ENCODE results near the gene RPS29. TPM values are rescaled to one million over a fixed set of nuclear protein-coding genes. Genes with fewer than 3 reads are reported as not detected.
A peak's percentile ranks its signal among the peaks of the same experiment; 100 is the strongest.

Gene RPS29
- total and polyA plus RNA-seq, 2 of the 13 experiments (the other 11 are each of a cell fraction or from before 2014, with no cell fraction given): 4,303 to 8,215 TPM

GRCh38 chr14:49634547-49635334 lies 48.6 kb upstream of the RPS29 start, which contains the start of gene DNAAF2 (continued):
- TF ChIP-seq ZNF276 (CRISPR knock-in tag; IDR thresholded peaks at IDR 0.05; ENCODE audit: low read depth) (no peak), BRD4 (CRISPR knock-in tag; IDR thresholded peaks at IDR 0.05) (peak; percentile 34), TMF1 (CRISPR knock-in tag; IDR thresholded peaks at IDR 0.05; ENCODE audit: low read depth) (peak; percentile 74; the same call in 1 of the 2 replicates), SOX6 (IDR thresholded peaks at IDR 0.05) (no peak), SOX6 (CRISPR knock-in tag; IDR thresholded peaks at IDR 0.05) (peak; percentile 50), ZIK1 (CRISPR knock-in tag; IDR thresholded peaks at IDR 0.05; ENCODE audit: borderline replicate concordance, low read depth) (peak; percentile 73; the same call in 1 of the 2 replicates), ZBTB42 (CRISPR knock-in tag; IDR thresholded peaks at IDR 0.05) (0 out of 2 replicates have a peak, but pooled peaks have one; percentile 14), KAT2B (IDR thresholded peaks at IDR 0.05; ENCODE audit: borderline replicate concordance, low read depth, low read length) (no peak), PRPF4 (IDR thresholded peaks at IDR 0.05; ENCODE audit: low read depth, low read length, poor library complexity, severe bottlenecking) (no peak), ZNF768 (CRISPR knock-in tag; IDR thresholded peaks at IDR 0.05) (no peak), ZNF749 (CRISPR knock-in tag; IDR thresholded peaks at IDR 0.05; ENCODE audit: borderline replicate concordance) (no peak), PHF8 (CRISPR knock-in tag; IDR thresholded peaks at IDR 0.05) (peak; percentile 49; the same call in 1 of the 2 replicates), HNRNPLL (IDR thresholded peaks at IDR 0.05; ENCODE audit: low read depth, low read length, poor library complexity, severe bottlenecking) (no peak), ATF7 (IDR thresholded peaks at IDR 0.05) (no peak), ATF7 (CRISPR knock-in tag; IDR thresholded peaks at IDR 0.05) (no peak), ZNF430 (CRISPR knock-in tag; IDR thresholded peaks at IDR 0.05) (no peak; the same call in 1 of the 2 replicates), HDAC2 (CRISPR knock-in tag; IDR thresholded peaks at IDR 0.05) (peak; percentile 11; the same call in 1 of the 2 replicates), RORA (CRISPR knock-in tag; IDR thresholded peaks at IDR 0.05) (no peak), ZNF597 (CRISPR knock-in tag; IDR thresholded peaks at IDR 0.05) (no peak), ZNF562 (CRISPR knock-in tag; IDR thresholded peaks at IDR 0.05; ENCODE audit: borderline replicate concordance) (no peak), FOSL1 (CRISPR knock-in tag; IDR thresholded peaks at IDR 0.05; ENCODE audit: borderline replicate concordance) (no peak), MBNL3 (CRISPR knock-in tag; conservative IDR thresholded peaks at IDR 0.05) (no peak), ZNF879 (CRISPR knock-in tag; IDR thresholded peaks at IDR 0.05) (peak; percentile 75), TCF12 (IDR thresholded peaks at IDR 0.05) (no peak), TCF12 (CRISPR knock-in tag; IDR thresholded peaks at IDR 0.05) (no peak), ZFX (CRISPR knock-in tag; IDR thresholded peaks at IDR 0.05; ENCODE audit: low read depth) (no peak; the same call in none of the 2 replicates), ZBTB20 (CRISPR knock-in tag; IDR thresholded peaks at IDR 0.05; ENCODE audit: borderline replicate concordance, low read depth) (no peak)
- TF ChIP-seq, protein P1, sequence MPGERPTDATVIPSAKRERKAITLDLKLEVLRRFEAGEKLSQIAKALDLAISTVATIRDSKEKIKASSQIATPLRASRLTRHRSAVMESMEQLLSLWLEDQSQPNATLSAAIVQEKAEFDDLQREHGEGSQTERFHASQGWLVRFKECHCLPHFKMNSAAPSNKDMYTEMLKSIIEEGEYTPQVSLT (CRISPR knock-in tag; IDR thresholded peaks at IDR 0.05; ENCODE audit: borderline replicate concordance, low read depth): no peak
